Measurements from ENCODE around the gene SHC3. TPM values are rescaled to one million over a fixed set of nuclear protein-coding genes. Genes with fewer than 3 reads are reported as not detected.

Gene SHC3
- total RNA-seq, 1 donor from 2014 or later = 17.7 TPM

DNA sequence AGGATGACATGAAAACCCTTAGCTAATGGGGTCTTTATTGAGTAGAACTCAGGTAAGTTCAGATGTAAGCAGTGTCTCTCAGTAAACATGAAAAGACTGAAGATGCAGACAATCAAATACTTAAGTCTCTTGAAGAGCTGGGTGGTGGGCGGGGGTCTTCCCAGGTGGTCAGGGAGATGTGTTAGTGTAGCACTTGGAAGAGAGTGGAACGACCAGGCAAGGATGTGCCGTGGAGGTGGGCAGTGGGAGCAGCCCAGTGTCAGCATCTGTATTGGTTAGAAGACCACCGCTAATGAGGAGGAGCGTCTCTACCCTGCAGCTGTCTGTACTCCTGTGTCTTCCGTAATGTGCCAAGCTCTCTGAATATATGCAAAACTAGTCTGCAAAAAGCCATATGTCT lies 183.0 kb downstream of the SHC3 start:
- H3K9me3 Mint-ChIP-seq = no peaks in the 10 kb centered on the region
- H3K27ac Mint-ChIP-seq (ENCODE audit: unreplicated experiment) = no peak overlapping the region
- H3K4me1 Mint-ChIP-seq = peaks cover 31% of the 10 kb centered on the region
- no peak overlapping the region for H3K4me3 Mint-ChIP-seq
- DNase-seq (ENCODE audit: low read depth, low spot score) = no peak
- H3K36me3 Mint-ChIP-seq (ENCODE audit: low read depth) = peaks cover 2% of the 10 kb centered on the region
- TF ChIP-seq, protein P1, sequence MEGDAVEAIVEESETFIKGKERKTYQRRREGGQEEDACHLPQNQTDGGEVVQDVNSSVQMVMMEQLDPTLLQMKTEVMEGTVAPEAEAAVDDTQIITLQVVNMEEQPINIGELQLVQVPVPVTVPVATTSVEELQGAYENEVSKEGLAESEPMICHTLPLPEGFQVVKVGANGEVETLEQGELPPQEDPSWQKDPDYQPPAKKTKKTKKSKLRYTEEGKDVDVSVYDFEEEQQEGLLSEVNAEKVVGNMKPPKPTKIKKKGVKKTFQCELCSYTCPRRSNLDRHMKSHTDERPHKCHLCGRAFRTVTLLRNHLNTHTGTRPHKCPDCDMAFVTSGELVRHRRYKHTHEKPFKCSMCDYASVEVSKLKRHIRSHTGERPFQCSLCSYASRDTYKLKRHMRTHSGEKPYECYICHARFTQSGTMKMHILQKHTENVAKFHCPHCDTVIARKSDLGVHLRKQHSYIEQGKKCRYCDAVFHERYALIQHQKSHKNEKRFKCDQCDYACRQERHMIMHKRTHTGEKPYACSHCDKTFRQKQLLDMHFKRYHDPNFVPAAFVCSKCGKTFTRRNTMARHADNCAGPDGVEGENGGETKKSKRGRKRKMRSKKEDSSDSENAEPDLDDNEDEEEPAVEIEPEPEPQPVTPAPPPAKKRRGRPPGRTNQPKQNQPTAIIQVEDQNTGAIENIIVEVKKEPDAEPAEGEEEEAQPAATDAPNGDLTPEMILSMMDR (conservative IDR thresholded peaks at IDR 0.05) = no peak
- H3K27me3 Mint-ChIP-seq (ENCODE audit: low read depth) = peaks cover 72% of the 10 kb centered on the region

DNA sequence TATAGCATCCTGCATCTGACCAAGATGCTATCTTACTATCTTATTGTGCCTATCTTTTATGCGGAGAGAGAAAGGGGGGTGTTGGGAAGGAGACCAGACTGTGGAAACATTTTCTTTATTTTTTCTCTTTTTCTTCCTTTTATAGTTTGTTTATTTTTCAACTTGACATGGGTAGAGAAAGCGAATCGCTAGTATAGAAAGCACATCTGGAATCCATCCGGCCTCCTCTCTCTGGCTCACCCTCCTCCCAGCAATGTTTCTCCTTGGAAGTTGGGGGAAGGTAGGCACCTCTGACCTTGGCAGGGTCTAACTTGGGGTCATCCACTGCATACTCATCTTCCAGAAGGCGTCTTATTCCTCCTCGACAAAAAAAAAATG lies 183.4 kb downstream of the SHC3 start:
- Mint-ChIP-seq H3K27me3 (ENCODE audit: low read depth) (peaks cover 74% of the 10 kb centered on the region), H3K9me3 (no peaks in the 10 kb centered on the region), H3K27ac (ENCODE audit: unreplicated experiment) (no peak overlapping the region), H3K4me1 (peaks cover 26% of the 10 kb centered on the region), H3K36me3 (ENCODE audit: low read depth) (peaks cover 2% of the 10 kb centered on the region), H3K4me3 (peak overlapping the region; percentile 14)
- TF ChIP-seq, protein P1 (conservative IDR thresholded peaks at IDR 0.05) = no peak
- no peak for DNase-seq (ENCODE audit: low read depth, low spot score)

DNA sequence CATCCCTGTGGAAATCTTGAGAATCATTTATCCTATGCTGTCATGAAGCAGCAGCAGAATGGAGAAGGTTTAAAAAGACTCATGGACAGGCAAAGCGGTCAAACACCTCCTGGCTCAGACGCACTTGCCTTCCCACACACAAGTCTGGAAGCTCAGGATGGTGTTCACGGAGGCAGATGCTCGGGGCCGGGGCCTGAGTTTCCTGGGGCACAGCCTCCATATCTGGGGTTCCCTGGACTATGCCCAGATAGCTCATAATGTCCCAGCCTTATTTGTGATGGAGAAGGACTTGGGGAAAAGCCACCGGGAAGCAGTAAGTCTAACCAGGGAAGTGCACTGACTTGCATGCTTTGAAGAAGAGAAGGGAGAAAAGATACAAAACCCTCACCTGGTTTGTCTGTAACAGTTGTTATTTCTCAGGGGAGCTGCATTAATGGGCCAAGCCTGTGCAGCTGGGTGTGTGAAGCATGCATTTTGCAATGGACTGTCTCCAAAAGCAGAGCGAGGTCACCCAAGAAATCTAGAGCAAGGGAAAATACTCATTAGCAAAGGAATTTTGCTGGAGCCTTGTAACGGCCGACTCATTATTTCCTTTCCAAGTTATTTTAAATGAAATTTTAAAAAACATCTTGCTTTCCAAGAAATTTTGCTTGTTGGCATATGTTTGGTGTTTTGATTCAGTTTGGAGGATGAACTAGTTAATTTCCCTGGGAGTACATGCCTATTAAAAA lies 184.0 kb downstream of the SHC3 start:
- Mint-ChIP-seq H3K4me1 (peaks cover 28% of the 10 kb centered on the region), H3K36me3 (ENCODE audit: low read depth) (peaks cover 2% of the 10 kb centered on the region), H3K27me3 (ENCODE audit: low read depth) (peaks cover 79% of the 10 kb centered on the region), H3K27ac (ENCODE audit: unreplicated experiment) (no peak overlapping the region), H3K9me3 (no peaks in the 10 kb centered on the region), H3K4me3 (peak overlapping the region; percentile 14)
- no peak for DNase-seq (ENCODE audit: low read depth, low spot score)
- TF ChIP-seq, protein P1 (conservative IDR thresholded peaks at IDR 0.05) = no peak

DNA sequence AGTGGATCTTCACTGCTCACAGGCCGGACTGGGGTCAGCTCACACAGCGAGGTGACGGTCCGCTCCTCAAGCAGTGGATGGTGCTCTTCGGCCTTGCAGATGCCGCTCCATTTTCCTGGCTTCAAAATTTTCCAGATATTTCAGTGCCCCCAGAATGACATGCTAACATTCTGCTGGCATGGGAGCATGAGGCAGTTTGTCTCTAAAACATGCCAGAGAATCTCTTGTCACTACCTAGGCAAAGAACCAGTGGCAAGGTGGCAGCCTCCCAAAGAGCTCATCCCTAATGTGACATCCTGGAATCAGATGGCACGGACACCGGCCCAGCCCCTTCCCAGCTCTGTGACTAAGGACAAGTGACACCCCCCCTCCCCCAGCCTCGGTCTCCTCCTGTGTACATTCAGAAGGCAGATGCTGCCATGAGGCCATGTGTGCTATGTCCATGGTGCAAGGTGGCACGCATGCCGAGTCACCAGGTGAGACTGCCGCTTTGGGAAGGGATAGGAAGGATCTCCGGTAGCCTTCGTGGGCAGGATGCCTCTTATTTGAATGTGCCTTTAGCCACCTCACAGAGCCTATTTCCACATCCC lies 184.7 kb downstream of the SHC3 start:
- no peak for DNase-seq (ENCODE audit: low read depth, low spot score)
- TF ChIP-seq, protein P1 (conservative IDR thresholded peaks at IDR 0.05) = no peak
- Mint-ChIP-seq H3K4me1 (peaks cover 30% of the 10 kb centered on the region), H3K9me3 (no peaks in the 10 kb centered on the region), H3K4me3 (no peak overlapping the region), H3K36me3 (ENCODE audit: low read depth) (peaks cover 2% of the 10 kb centered on the region), H3K27me3 (ENCODE audit: low read depth) (peaks cover 85% of the 10 kb centered on the region), H3K27ac (ENCODE audit: unreplicated experiment) (no peak overlapping the region)

DNA sequence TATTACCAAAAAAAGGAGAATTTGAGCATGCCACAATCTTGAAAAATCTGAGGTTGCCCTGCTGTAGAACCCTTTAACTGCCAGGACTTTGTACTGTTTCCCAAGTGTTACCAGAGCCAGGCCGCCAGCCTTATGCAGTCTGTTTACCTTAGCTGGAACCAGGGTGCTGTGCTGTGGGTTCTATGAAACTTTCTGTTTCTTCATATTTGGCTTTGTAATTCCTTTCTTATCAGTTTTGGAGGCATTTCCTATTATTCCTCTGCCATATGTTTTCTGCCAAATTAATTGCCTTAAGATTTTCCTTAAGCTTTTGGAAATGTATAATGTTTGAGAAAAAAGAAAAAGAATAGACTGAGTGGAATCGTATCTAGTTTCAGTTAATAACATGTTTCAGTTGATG lies 185.3 kb downstream of the SHC3 start:
- H3K27ac Mint-ChIP-seq (ENCODE audit: unreplicated experiment) = no peak overlapping the region

More for the DNA sequence above, 185.3 kb downstream of the SHC3 start:
- peaks cover 25% of the 10 kb centered on the region for H3K4me1 Mint-ChIP-seq
- peaks cover 85% of the 10 kb centered on the region for H3K27me3 Mint-ChIP-seq (ENCODE audit: low read depth)
- H3K9me3 Mint-ChIP-seq = no peaks in the 10 kb centered on the region
- TF ChIP-seq, protein P1 (conservative IDR thresholded peaks at IDR 0.05) = no peak
- H3K36me3 Mint-ChIP-seq (ENCODE audit: low read depth) = peaks cover 2% of the 10 kb centered on the region
- peak overlapping the region; percentile 88 for H3K4me3 Mint-ChIP-seq
- no peak for DNase-seq (ENCODE audit: low read depth, low spot score)

Data from neural crest cell (in vitro differentiated cells).